Hindlimb muscle (tissue), 1 donor: ENCODE data around the gene TMTC4. TPM values are rescaled to one million over a fixed set of nuclear protein-coding genes. Genes with fewer than 3 reads are reported as not detected.

Experiments used
- DNase-seq: peaks from one replicate; pipeline ENCODE4 v3.0.0-alpha.2; 2013
- polyA plus RNA-seq: library from polyadenylated mRNA; unstranded; fragments of 120-200 nt; gene quantifications from one replicate; pipeline ENCODE4 v1.2.1, GENCODE V29; 2013; ENCODE audit not compliant: insufficient read length

Gene TMTC4
- polyA plus RNA-seq, 1 donor = 18.4 TPM

- no peak for DNase-seq
Measured at GRCh38 chr13:100665403-100665802, 9.2 kb downstream of the TMTC4 start.

GRCh38 chr13:100664171-100664900, 10.3 kb downstream of the TMTC4 start:
- DNase-seq = no peak

GRCh38 chr13:100662468-100663211, 12.0 kb downstream of the TMTC4 start:
- DNase-seq = no peak

- no peak for DNase-seq
Measured at GRCh38 chr13:100660761-100661160, 13.8 kb downstream of the TMTC4 start.

GRCh38 chr13:100659578-100659977, 15.0 kb downstream of the TMTC4 start:
- DNase-seq = no peak

- DNase-seq = no peak
Measured at GRCh38 chr13:100658363-100658762, 16.2 kb downstream of the TMTC4 start.

GRCh38 chr13:100657881-100658315, 16.7 kb downstream of the TMTC4 start:
- DNase-seq = no peak

- no peak for DNase-seq
Measured at GRCh38 chr13:100652510-100652909, 22.1 kb downstream of the TMTC4 start.

GRCh38 chr13:100650326-100650725, 24.3 kb downstream of the TMTC4 start:
- DNase-seq = peak; percentile 21

GRCh38 chr13:100648354-100648753, 26.2 kb downstream of the TMTC4 start:
- DNase-seq = no peak

- DNase-seq = no peak
Measured at GRCh38 chr13:100646871-100647270, 27.7 kb downstream of the TMTC4 start.

GRCh38 chr13:100646030-100646673, 28.4 kb downstream of the TMTC4 start:
- no peak for DNase-seq

GRCh38 chr13:100645382-100645781, 29.2 kb downstream of the TMTC4 start:
- DNase-seq = no peak

- no peak for DNase-seq
Measured at GRCh38 chr13:100644371-100644770, 30.2 kb downstream of the TMTC4 start.

GRCh38 chr13:100637796-100638195, 36.8 kb downstream of the TMTC4 start:
- no peak for DNase-seq

GRCh38 chr13:100637380-100637779, 37.2 kb downstream of the TMTC4 start:
- DNase-seq = no peak

GRCh38 chr13:100636441-100636840, 38.2 kb downstream of the TMTC4 start:
- DNase-seq = no peak

GRCh38 chr13:100636004-100636403, 38.6 kb downstream of the TMTC4 start:
- no peak for DNase-seq

- DNase-seq = no peak
Measured at GRCh38 chr13:100634696-100635095, 39.9 kb downstream of the TMTC4 start.

GRCh38 chr13:100633461-100633860, 41.1 kb downstream of the TMTC4 start:
- DNase-seq = no peak

- DNase-seq = no peak
Measured at GRCh38 chr13:100630555-100630954, 44.0 kb downstream of the TMTC4 start.

GRCh38 chr13:100627120-100627519, 47.5 kb downstream of the TMTC4 start:
- DNase-seq = no peak

- no peak for DNase-seq
Measured at GRCh38 chr13:100625447-100625846, 49.1 kb downstream of the TMTC4 start.

- no peak for DNase-seq
Measured at GRCh38 chr13:100620792-100621191, 53.8 kb downstream of the TMTC4 start.
